Measurements from ENCODE around the gene DNAI2.

Gene DNAI2

GRCh38 chr17:74288785-74289184, 14.8 kb downstream of the DNAI2 start:
- Histone ChIP-seq H3K4me3 (ENCODE audit: low read depth, low read length) (no peak overlapping the region), H3K4me1 (ENCODE audit: control insufficient read depth, insufficient read depth, low read length) (no peaks in the 10 kb centered on the region), H3K27ac (ENCODE audit: extremely low read depth, low read depth, low read length) (no peak overlapping the region), H3K9me3 (ENCODE audit: control insufficient read depth, insufficient read depth, low read depth, low read length) (no peaks in the 10 kb centered on the region), H3K36me3 (ENCODE audit: control insufficient read depth in 2 of 2, insufficient read depth in 1 of 2, low read length in 2 of 2) (no peaks in the 10 kb centered on the region)
- ChIA-PET CTCF (interaction anchor here (1.0 to 8.8 kb wide), 2 partner anchors 9 to 89 kb away, joined by 4 to 108 read pairs; no protein-coding TSS in a partner anchor), POLR2A (interaction anchor here (1.8 kb wide), 1 partner anchor 76 kb away, joined by 4 read pairs; the partner anchor contains the start of gene TTYH2)
- TF ChIP-seq MYNN (tag by site-specific recombination; IDR thresholded peaks at IDR 0.05; ENCODE audit: borderline replicate concordance) (no peak), ZFHX2 (tag by site-specific recombination; conservative IDR thresholded peaks at IDR 0.05) (no peak), SETDB1 (IDR thresholded peaks at IDR 0.05; ENCODE audit: insufficient read length, low read length) (no peak), ZNF18 (tag by site-specific recombination; IDR thresholded peaks at IDR 0.05) (no peak), ZNF366 (tag by site-specific recombination; conservative IDR thresholded peaks at IDR 0.05) (no peak), ZNF664 (tag by site-specific recombination; IDR thresholded peaks at IDR 0.05) (no peak)

- CTCF ChIA-PET: interaction anchor here (1.0 kb wide), 2 partner anchors 8 to 168 kb away, joined by 3 read pairs; no protein-coding TSS in a partner anchor
- POLR2A ChIA-PET: no interaction called here
Observed at GRCh38 chr17:74289688-74290087, 15.7 kb downstream of the DNAI2 start.

GRCh38 chr17:74290340-74290739, 16.3 kb downstream of the DNAI2 start:
- POLR2A ChIA-PET: no interaction called here
- CTCF ChIA-PET: interaction anchor here (0.6 to 1.0 kb wide), 3 partner anchors 8 to 1458 kb away, joined by 3 to 4 read pairs (median 3); no protein-coding TSS in a partner anchor
- TF ChIP-seq ZNF529 (tag by site-specific recombination; IDR thresholded peaks at IDR 0.05; ENCODE audit: insufficient replicate concordance) (no peak), ZNF473 (tag by site-specific recombination; IDR thresholded peaks at IDR 0.05) (no peak), ZNF416 (tag by site-specific recombination; IDR thresholded peaks at IDR 0.05) (no peak), ZNF514 (tag by site-specific recombination; IDR thresholded peaks at IDR 0.05) (no peak), ZFP3 (tag by site-specific recombination; IDR thresholded peaks at IDR 0.05; ENCODE audit: low read depth) (no peak), ZNF596 (tag by site-specific recombination; IDR thresholded peaks at IDR 0.05) (no peak), ELK4 (IDR thresholded peaks at IDR 0.05; ENCODE audit: borderline replicate concordance, low read depth, low read length) (no peak)
- H3K27ac ChIP-seq (ENCODE audit: extremely low read depth, low read depth, low read length): no peak overlapping the region
- no peaks in the 10 kb centered on the region for H3K9me3 ChIP-seq (ENCODE audit: control insufficient read depth, insufficient read depth, low read depth, low read length)
- no peaks in the 10 kb centered on the region for H3K36me3 ChIP-seq (ENCODE audit: control insufficient read depth in 2 of 2, insufficient read depth in 1 of 2, low read length in 2 of 2)
- H3K4me1 ChIP-seq (ENCODE audit: control insufficient read depth, insufficient read depth, low read length): no peaks in the 10 kb centered on the region
- H3K4me3 ChIP-seq (ENCODE audit: low read depth, low read length): no peak overlapping the region

More at GRCh38 chr17:74289688-74290087, 15.7 kb downstream of the DNAI2 start:
- H3K4me3 ChIP-seq (ENCODE audit: low read depth, low read length): no peak overlapping the region
- TF ChIP-seq ZEB2 (tag by site-specific recombination; IDR thresholded peaks at IDR 0.05) (no peak), OSR2 (tag by site-specific recombination; IDR thresholded peaks at IDR 0.05) (no peak), KLF16 (tag by site-specific recombination; IDR thresholded peaks at IDR 0.05) (no peak), ZNF529 (tag by site-specific recombination; IDR thresholded peaks at IDR 0.05; ENCODE audit: insufficient replicate concordance) (no peak), ZNF324 (tag by site-specific recombination; IDR thresholded peaks at IDR 0.05) (no peak), HIC1 (tag by site-specific recombination; IDR thresholded peaks at IDR 0.05) (no peak), ZNF785 (tag by site-specific recombination; IDR thresholded peaks at IDR 0.05) (no peak), ZNF2 (tag by site-specific recombination; IDR thresholded peaks at IDR 0.05) (no peak)
- H3K27ac ChIP-seq (ENCODE audit: extremely low read depth, low read depth, low read length): no peak overlapping the region
- H3K4me1 ChIP-seq (ENCODE audit: control insufficient read depth, insufficient read depth, low read length): no peaks in the 10 kb centered on the region
- no peaks in the 10 kb centered on the region for H3K36me3 ChIP-seq (ENCODE audit: control insufficient read depth in 2 of 2, insufficient read depth in 1 of 2, low read length in 2 of 2)
- no peaks in the 10 kb centered on the region for H3K9me3 ChIP-seq (ENCODE audit: control insufficient read depth, insufficient read depth, low read depth, low read length)
